Sigmoid colon (tissue), 7 donors: ENCODE data around the gene ADCY2. TPM values are rescaled to one million over a fixed set of nuclear protein-coding genes. Genes with fewer than 3 reads are reported as not detected.

Experiments
- DNase-seq: peaks from one replicate; pipeline ENCODE4 v3.0.0-alpha.2; 2019
- H3K27ac ChIP-seq, 4 donors: fragments of 200-600 bp; sonication (generic); one replicate each; pipeline ENCODE4 v1.5.1; 2016 to 2019; ENCODE audit warnings: mild to moderate bottlenecking in 1 of 4
- H3K27me3 ChIP-seq, 3 donors: fragments of 200-600 bp; sonication (generic); one replicate each; pipeline ENCODE4 v1.5.1; 2019; ENCODE audit warnings: mild to moderate bottlenecking in 1 of 3
- H3K36me3 ChIP-seq, 4 donors: fragments of 200-600 bp; sonication (generic); one replicate each; pipeline ENCODE4 v1.5.1; 2016 to 2019
- H3K4me1 ChIP-seq, 4 donors: fragments of 200-600 bp; sonication (generic); one replicate each; pipeline ENCODE4 v1.5.1; 2017 to 2019
- H3K4me3 ChIP-seq, 4 donors: fragments of 200-600 bp; sonication (generic); one replicate each; pipeline ENCODE4 v1.5.1; 2017 to 2019; ENCODE audit warnings: mild to moderate bottlenecking in 2 of 4, moderate library complexity in 1 of 4
- H3K9me3 ChIP-seq, 4 donors: fragments of 200-600 bp in 3 of 4; sonication (generic) in 3 of 4; one replicate each; pipeline versions ENCODE4 v1.5.1 to v1.6.1; 2013 to 2019
- CTCF ChIP-seq, 4 experiments: fragments of 450-650 bp in 3 of 4; fragments of 200-600 bp in 1 of 4; IDR thresholded peaks; one replicate each; pipeline ENCODE4 v1.5.1; 2016 to 2019; ENCODE audit warnings: antibody characterized with exemption in 4 of 4, mild to moderate bottlenecking in 3 of 4, moderate library complexity in 2 of 4
- EP300 ChIP-seq, 4 donors: sonication (generic); formaldehyde crosslinking; IDR thresholded peaks; one replicate each; pipeline ENCODE4 v1.6.1; 2017; ENCODE audit warnings: antibody characterized with exemption in 4 of 4
- POLR2A ChIP-seq, 2 donors: fragments of 450-650 bp; IDR thresholded peaks; one replicate each; pipeline ENCODE4 v1.6.1; 2016; ENCODE audit warnings: antibody characterized with exemption in 2 of 2, mild to moderate bottlenecking in 2 of 2, moderate library complexity in 2 of 2
- POLR2AphosphoS5 ChIP-seq, 4 donors: sonication (generic); formaldehyde crosslinking; IDR thresholded peaks; one replicate each; pipeline ENCODE4 v1.6.1; 2017; ENCODE audit warnings: antibody characterized with exemption in 4 of 4
- WGBS, 2 donors: extraction: QIAGEN DNeasy Blood & Tissue Kit; methylation state at CpG; one replicate each; pipeline ENCODE4 v1.1.7; 2013; 5-methylcytosine and 5-hydroxymethylcytosine counted together
- intact Hi-C: fragments of 100-400 bp; cut with DNase I; formaldehyde crosslinking; loops from one replicate; pipeline ENCODE4 v1.15.1; 2023
- polyA plus RNA-seq, 3 donors: library from polyadenylated mRNA; stranded (reverse); fragments of 200-250 nt; gene quantifications; one replicate each; pipeline ENCODE4 v1.2.3, GENCODE V29; 2013
- total RNA-seq, 4 donors: library from RNA; depleted of rRNA; stranded (reverse); fragments of >200 nt; gene quantifications; one replicate each; pipeline ENCODE4 v1.1.0, GENCODE V29; 2016
- donor health status: healthy with polysubstance abuse.
- donor health status: Bipolar disorder and iron deficiency.
- donor health status: healthy.

Gene ADCY2
- total and polyA plus RNA-seq, 7 donors, result 0.69 to 9.5 (median 4.4) TPM

- peaks cover 0 to 6% (median 0%) of the 10 kb centered on the region in 4 donors for H3K4me1 ChIP-seq
- H3K36me3 ChIP-seq, result no peaks in the 10 kb centered on the region
- no peak overlapping the region for H3K27ac ChIP-seq
- WGBS, 2 donors, result 19 to 30% methylated on average over 11 of the region's 11 CpGs
- TF ChIP-seq CTCF (IDR thresholded peaks at IDR 0.05) (peak; percentile 52 to 89 (median 77)), POLR2AphosphoS5 (IDR thresholded peaks at IDR 0.05) (peak in 1 of 4 donors; percentile 42), EP300 (IDR thresholded peaks at IDR 0.05) (no peak), POLR2A (IDR thresholded peaks at IDR 0.05) (no peak)
- no peaks in the 10 kb centered on the region for H3K9me3 ChIP-seq
- H3K27me3 ChIP-seq, result no peaks in the 10 kb centered on the region
- intact Hi-C loops, result loop anchor here (1.0 to 10.0 kb wide), 5 partner anchors 71 to 979 kb away; partner anchors contain the start of gene ADCY2
- DNase-seq, result peak; percentile 86
- no peak overlapping the region for H3K4me3 ChIP-seq
Observed at GRCh38 chr5:7745882-7746610, 350.1 kb downstream of the ADCY2 start.

- intact Hi-C loops, result loop anchor here (5.0 to 10.0 kb wide), 4 partner anchors 70 to 980 kb away; no protein-coding TSS in a partner anchor
Observed at GRCh38 chr5:7747728-7748127, 351.8 kb downstream of the ADCY2 start.

GRCh38 chr5:7749626-7750025, 353.7 kb downstream of the ADCY2 start:
- H3K9me3 ChIP-seq, result no peaks in the 10 kb centered on the region
- no peaks in the 10 kb centered on the region for H3K36me3 ChIP-seq
- H3K27ac ChIP-seq, result no peak overlapping the region
- 75 to 84% methylated on average over 7 of the region's 7 CpGs for WGBS, 2 donors
- H3K4me3 ChIP-seq, result no peak overlapping the region
- H3K27me3 ChIP-seq, result no peaks in the 10 kb centered on the region
- TF ChIP-seq EP300 (IDR thresholded peaks at IDR 0.05) (no peak), POLR2AphosphoS5 (IDR thresholded peaks at IDR 0.05) (no peak), CTCF (IDR thresholded peaks at IDR 0.05) (no peak), POLR2A (IDR thresholded peaks at IDR 0.05) (no peak)
- peaks cover 0 to 6% (median 0%) of the 10 kb centered on the region in 4 donors for H3K4me1 ChIP-seq
- no peak for DNase-seq
- intact Hi-C loops, result loop anchor here (5.0 to 10.0 kb wide), 5 partner anchors 68 to 982 kb away; no protein-coding TSS in a partner anchor

More at GRCh38 chr5:7747728-7748127, 351.8 kb downstream of the ADCY2 start:
- no peak for DNase-seq
- peaks cover 0 to 6% (median 0%) of the 10 kb centered on the region in 4 donors for H3K4me1 ChIP-seq
- H3K4me3 ChIP-seq, result no peak overlapping the region
- no peaks in the 10 kb centered on the region for H3K9me3 ChIP-seq
- whole genome bisulfite sequencing, 2 donors, result 79 to 85% methylated on average over 6 of the region's 6 CpGs
- TF ChIP-seq POLR2A (IDR thresholded peaks at IDR 0.05) (no peak), POLR2AphosphoS5 (IDR thresholded peaks at IDR 0.05) (no peak), CTCF (IDR thresholded peaks at IDR 0.05) (no peak), EP300 (IDR thresholded peaks at IDR 0.05) (no peak)
- no peaks in the 10 kb centered on the region for H3K27me3 ChIP-seq
- H3K36me3 ChIP-seq, result no peaks in the 10 kb centered on the region
- H3K27ac ChIP-seq, result no peak overlapping the region

- Histone ChIP-seq H3K27ac (no peak overlapping the region), H3K4me1 (no peaks in the 10 kb centered on the region), H3K4me3 (no peak overlapping the region), H3K9me3 (no peaks in the 10 kb centered on the region), H3K36me3 (no peaks in the 10 kb centered on the region), H3K27me3 (no peaks in the 10 kb centered on the region)
- DNase-seq, result no peak
- WGBS, 2 donors, result 69 to 75% methylated on average over 5 of the region's 5 CpGs
- TF ChIP-seq POLR2AphosphoS5 (IDR thresholded peaks at IDR 0.05) (no peak), EP300 (IDR thresholded peaks at IDR 0.05) (no peak), POLR2A (IDR thresholded peaks at IDR 0.05) (no peak), CTCF (IDR thresholded peaks at IDR 0.05) (no peak)
- intact Hi-C loops, result loop anchor here (5.0 kb wide), 1 partner anchor 490 kb away; no protein-coding TSS in a partner anchor
Observed at GRCh38 chr5:7751874-7752273, 355.9 kb downstream of the ADCY2 start.
